H1 (cell line): Measurements from ENCODE around the gene ANKDD1A. TPM values are rescaled to one million over a fixed set of nuclear protein-coding genes. Genes with fewer than 3 reads are reported as not detected.

ENCODE experiments used
- BCL11A ChIP-seq, 2 experiments: IDR thresholded peaks; one replicate each; pipeline ENCODE4 v1.6.1; 2011; ENCODE audit warnings: low read depth in 2 of 2, low read length in 2 of 2, mild to moderate bottlenecking in 2 of 2
- CBX5 ChIP-seq: fragments of 300-800, 300-1000 bp; sonication (generic); IDR thresholded peaks from 2 replicates; pipeline ENCODE4 v1.7.1; 2016; ENCODE audit warnings: antibody characterized with exemption, low read length, low read depth
- CEBPB ChIP-seq: IDR thresholded peaks from 2 replicates; pipeline ENCODE4 v1.6.1; 2012; ENCODE audit warnings: low read depth, low read length
- CHD1 ChIP-seq: IDR thresholded peaks from 2 replicates; pipeline ENCODE4 v1.6.1; 2012; ENCODE audit warnings: low read depth, low read length, improper control_type of control experiment
- polyA plus RNA-seq, 7 experiments: library from polyadenylated mRNA; depleted of rRNA in 3 of 7; stranded (reverse) in 5 of 7; unstranded in 2 of 7; fragments of >200 nt in 5 of 7; fragments of 200-250 nt in 2 of 7; gene quantifications; 1 replicate in 5 of 7; 2 replicates in 1 of 7; 4 replicates in 1 of 7; pipeline versions ENCODE4 v1.2.1 to v1.2.3, GENCODE V29; 2011 to 2013; ENCODE audit warnings: missing spikeins in 2 of 7, mixed read lengths in 2 of 7
- total RNA-seq: library from RNA; stranded (reverse); fragmentation: NEBNext Ultra II Directional; extraction: Animal tissue kit (Norgen Biotek cat#: 25700); gene quantifications from 2 replicates; pipeline ENCODE4 v1.2.1, GENCODE V29; 2021
- TF ChIP-seq, protein P1 (sequence below), 3 experiments: IDR thresholded peaks; 1 replicate in 2 of 3; 2 replicates in 1 of 3; pipeline versions ENCODE4 v1.5.1 to v1.6.1; 2011; ENCODE audit warnings: low read length in 3 of 3, mild to moderate bottlenecking in 3 of 3, inconsistent platforms in 2 of 3, low read depth in 1 of 3, moderate library complexity in 1 of 3; ENCODE audit not compliant: insufficient read depth in 1 of 3; ENCODE audit errors: control extremely low read depth in 1 of 3

ANKDD1A gene
- total and polyA plus RNA-seq, 2 of the 8 experiments (the other 6 are each of a cell fraction or from before 2014, with no cell fraction given), result 4.1 to 5.0 TPM

DNA sequence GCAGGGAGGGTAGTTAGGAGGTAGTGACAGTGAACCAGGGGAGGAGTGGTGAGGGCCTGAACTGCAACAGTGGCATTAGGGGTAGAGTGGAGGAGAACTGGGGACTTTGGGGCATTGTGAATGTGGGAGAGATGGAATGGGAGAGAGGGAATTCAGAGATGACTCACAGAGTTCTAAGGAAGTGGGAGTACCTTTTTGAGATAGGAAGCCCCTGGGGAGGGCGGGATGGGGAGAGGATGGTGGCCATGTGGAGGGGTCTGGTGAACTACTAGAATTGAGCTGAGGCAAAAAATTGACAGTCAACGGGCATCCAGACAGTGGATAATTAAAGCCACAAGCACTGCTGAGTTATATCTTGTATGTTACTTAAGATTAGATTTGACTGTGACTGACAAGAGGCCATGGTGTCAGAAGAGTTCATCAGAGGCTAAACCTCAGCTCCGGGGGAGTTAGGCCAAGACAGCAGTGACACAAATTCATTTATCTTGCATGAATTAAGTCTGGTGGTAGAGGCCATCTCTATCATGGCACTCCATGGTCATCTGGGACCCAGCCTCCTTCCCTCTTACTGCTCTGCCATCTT is 36.0 kb upstream of the ANKDD1A start (continued):
- no peak for TF ChIP-seq BCL11A (IDR thresholded peaks at IDR 0.05; ENCODE audit: low read depth in 2 of 2, low read length in 2 of 2)
- no peak for TF ChIP-seq CBX5
- no peak for TF ChIP-seq CEBPB
- no peak for TF ChIP-seq CHD1
- TF ChIP-seq, protein P1, sequence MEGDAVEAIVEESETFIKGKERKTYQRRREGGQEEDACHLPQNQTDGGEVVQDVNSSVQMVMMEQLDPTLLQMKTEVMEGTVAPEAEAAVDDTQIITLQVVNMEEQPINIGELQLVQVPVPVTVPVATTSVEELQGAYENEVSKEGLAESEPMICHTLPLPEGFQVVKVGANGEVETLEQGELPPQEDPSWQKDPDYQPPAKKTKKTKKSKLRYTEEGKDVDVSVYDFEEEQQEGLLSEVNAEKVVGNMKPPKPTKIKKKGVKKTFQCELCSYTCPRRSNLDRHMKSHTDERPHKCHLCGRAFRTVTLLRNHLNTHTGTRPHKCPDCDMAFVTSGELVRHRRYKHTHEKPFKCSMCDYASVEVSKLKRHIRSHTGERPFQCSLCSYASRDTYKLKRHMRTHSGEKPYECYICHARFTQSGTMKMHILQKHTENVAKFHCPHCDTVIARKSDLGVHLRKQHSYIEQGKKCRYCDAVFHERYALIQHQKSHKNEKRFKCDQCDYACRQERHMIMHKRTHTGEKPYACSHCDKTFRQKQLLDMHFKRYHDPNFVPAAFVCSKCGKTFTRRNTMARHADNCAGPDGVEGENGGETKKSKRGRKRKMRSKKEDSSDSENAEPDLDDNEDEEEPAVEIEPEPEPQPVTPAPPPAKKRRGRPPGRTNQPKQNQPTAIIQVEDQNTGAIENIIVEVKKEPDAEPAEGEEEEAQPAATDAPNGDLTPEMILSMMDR (IDR thresholded peaks at IDR 0.05; ENCODE audit: control extremely low read depth in 1 of 3, insufficient read depth in 1 of 3, low read depth in 1 of 3, low read length in 3 of 3), result no peak
